Activated CD4-positive, CD25-positive, alpha-beta regulatory T cell treated with anti-CD3 and anti-CD28 coated beads, Interleukin-2, amount 50 U/mL, for 72 hours (primary cell): ENCODE measurements around the gene VPS37C.
"Not testable (repeated sequence)": the region's sequence is repeated elsewhere in the genome, so short reads cannot be mapped to it uniquely, and the experiment has no call there.

Experiments
- DNase-seq: peaks from one replicate; pipeline ENCODE4 v3.0.0; 2021

Gene VPS37C

DNA sequence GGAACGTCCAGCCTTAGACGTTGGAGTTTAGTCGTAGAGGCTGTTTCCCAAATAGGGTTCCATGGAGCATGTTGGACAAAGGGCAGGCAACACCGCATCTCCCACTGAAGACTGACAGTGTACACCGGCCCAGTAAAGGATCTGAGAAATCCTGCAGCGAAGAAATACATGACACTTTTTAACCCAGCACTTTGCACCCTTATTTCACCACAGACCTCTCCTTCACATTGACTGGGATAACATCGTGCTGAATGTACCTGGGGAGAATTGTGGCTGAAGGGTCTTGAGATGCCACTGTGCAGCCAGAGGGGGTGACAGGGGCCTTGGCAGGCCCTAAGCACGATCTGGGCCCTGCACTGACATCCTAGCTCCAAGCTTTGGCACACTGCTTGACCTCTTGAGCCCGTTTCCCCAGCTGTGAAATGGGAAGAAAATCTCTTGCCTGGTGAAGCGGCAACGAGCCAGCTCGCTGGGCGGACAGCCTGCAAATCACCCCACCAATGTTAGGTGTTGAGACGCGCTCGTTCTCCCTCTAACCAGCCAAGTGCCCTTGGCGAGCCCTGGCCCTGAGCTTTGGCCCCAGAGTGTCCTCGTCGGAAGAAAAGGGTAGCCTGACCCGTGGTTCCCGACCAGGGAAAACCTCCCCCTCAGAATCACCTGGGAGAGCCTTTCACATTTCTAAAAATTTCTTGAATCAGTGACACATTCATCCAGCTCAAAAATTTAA, 45.6 kb downstream of the VPS37C start:
- no peak for DNase-seq

DNA sequence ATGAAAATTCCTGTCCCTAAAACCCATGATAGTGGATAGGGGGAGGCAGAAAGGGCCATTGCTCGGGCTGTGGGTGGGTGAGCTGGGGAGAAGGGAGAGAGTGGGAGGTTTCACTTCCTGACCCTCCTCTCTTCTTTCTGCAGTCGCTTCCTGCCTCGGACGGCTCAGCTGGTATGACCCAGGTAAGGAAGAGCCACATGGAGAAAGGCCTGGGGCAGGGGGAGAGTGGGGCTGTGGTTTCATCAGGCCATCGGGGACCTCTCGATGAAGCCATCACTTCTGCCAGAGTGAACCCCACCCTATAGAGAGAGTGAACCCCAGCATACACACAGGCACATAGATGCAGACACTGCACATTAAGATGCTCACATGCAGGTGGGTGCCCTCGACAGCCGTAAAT, 46.3 kb downstream of the VPS37C start:
- DNase-seq, result no peak

GRCh38 chr11:61113201-61113600, 48.0 kb downstream of the VPS37C start:
- DNase-seq, result no peak

DNA sequence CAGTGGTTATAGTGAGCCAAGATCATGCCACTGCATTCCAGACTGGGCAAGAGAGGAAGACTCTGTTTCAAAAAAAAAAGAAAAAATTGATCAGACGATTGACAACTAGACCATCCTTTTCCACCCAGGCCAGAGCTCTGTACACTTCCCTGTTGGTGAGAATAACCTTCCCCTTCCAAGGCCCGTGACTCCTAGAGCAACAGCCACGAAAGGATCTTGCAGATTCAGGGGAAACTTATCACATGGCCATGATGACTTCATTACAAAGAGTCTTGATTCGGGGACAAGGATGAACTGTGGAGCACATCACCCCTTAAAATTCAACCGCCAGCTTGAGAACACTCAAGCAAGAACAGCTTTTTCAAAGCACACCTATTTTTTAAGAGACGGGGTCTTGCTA, 48.7 kb downstream of the VPS37C start:
- DNase-seq, result no peak

DNA sequence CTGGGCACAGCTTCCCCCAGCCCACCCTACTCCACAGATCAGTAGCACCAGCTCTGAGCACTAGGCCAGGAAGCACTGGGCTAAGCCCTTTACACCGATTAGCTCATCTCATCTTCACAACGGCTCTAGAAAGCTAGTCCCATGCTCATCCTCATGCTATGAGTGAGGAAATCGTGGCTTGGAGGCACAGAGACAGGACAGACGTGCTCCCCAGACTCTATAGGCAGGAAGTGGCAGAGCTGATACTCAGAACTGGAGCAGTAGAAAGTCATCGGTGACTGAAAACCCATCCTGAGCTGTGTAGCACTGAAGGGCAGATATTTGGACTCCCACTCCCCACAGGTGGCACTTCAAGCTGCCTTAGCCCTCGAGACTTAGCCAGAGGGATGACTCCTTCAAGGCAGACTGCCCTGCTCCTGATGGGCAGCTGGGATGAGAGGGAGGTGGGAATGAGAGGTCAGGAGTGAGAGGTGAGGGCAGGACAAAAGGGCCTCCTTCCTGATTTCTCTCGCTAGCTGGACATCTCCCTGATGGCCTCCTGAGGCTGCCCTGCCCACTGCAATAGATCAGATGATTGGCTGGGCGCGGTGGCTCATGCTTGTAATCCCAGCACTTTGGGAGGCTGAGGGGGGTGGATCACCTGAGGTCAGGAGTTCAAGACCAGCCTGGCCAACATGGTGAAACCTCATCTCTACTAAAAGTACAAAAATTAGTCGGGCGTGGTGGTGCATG, 49.3 kb downstream of the VPS37C start:
- no peak for DNase-seq

DNA sequence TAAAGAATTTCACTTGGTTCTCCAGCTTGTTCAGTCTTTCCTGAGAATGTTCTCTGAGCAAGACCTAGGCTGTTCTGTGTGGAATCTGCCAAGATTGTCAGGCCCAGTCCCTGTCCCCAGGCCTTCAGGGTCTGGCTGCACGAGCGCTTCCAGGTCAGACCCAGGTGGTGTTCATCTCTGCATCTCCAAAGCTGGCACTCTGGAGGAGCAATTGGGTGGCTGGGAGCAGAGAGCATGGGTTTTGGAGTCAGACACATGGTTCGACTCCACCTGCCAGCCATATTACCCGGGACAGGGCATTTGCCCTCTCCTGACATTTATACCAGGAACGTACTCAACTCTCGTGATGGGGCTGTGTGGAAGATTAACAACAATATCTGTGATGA, 50.2 kb downstream of the VPS37C start:
- DNase-seq, result no peak

GRCh38 chr11:61110255-61111049, 50.8 kb downstream of the VPS37C start:
- DNase-seq, result no peak

GRCh38 chr11:61109671-61110070, 51.6 kb downstream of the VPS37C start:
- DNase-seq, result no peak

GRCh38 chr11:61108847-61109585, 52.2 kb downstream of the VPS37C start:
- no peak for DNase-seq

- DNase-seq, result no peak
Measured at GRCh38 chr11:61107888-61108287, 53.3 kb downstream of the VPS37C start.

DNA sequence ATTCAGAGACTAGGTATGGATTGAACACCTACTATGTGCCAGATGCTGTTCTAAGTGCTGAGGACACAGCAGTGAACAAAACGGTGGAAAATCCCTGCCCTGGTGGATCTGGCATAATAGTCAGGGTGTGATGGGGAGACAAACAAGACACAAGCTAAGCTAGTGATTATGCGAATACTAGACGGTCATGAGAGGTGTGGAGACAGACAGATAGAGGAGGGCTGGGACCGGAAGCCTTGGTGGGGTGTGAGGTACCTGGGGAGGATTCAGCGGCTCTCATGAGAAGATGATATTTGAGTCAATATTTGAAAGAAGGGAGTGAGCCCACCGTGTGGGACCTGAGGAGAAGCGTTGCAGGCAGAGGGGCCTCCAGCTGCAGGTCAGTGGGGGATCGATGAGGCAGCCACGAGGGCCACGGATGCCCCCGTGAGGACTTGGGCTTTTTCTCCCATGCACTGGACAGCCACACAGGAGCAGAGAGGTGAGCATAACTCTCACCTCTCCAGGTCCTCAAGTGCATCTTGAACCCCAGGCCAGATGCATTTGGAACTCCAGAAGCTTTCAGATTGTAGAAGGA, 54.2 kb downstream of the VPS37C start:
- no peak for DNase-seq

DNA sequence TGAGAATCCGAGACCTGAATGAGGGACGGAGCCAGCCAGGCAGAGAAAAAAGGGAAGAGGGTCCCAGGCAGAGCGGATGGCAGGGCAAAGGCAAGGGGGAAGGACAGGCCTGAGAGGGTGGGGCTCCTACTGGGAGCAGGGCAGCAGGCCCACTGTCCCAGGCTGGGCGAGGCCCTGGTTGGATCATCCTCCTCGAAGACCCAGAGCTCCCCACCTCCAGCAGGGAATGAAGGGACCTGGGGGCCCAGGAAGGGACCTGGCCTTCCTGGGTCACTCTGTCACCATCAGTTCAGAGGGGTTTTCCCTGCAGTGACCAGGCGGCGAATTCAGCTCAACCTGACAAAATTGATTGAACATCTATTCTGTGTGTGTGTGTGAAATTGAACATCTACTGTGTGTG, 54.9 kb downstream of the VPS37C start:
- DNase-seq, result no peak

DNA sequence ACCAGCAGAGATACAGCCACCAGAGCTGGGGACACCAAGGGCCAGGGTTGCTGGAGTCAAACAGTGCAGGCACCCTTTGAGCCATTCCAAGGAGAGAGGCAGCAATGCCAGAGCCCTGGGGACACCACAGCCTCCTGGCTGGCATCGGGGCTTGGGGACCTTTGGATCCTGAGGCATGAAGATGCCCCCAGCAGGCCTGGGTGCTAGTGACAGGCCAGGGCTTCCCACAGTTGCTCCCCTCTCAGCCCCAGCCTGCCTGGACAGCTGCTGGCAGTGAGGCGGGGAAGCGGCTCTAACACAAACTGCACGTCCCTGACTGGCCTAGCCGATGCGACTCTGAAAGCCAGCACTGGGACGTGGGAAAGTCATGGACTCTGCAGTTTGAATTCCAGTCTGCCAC, 56.3 kb downstream of the VPS37C start:
- DNase-seq, result no peak

DNA sequence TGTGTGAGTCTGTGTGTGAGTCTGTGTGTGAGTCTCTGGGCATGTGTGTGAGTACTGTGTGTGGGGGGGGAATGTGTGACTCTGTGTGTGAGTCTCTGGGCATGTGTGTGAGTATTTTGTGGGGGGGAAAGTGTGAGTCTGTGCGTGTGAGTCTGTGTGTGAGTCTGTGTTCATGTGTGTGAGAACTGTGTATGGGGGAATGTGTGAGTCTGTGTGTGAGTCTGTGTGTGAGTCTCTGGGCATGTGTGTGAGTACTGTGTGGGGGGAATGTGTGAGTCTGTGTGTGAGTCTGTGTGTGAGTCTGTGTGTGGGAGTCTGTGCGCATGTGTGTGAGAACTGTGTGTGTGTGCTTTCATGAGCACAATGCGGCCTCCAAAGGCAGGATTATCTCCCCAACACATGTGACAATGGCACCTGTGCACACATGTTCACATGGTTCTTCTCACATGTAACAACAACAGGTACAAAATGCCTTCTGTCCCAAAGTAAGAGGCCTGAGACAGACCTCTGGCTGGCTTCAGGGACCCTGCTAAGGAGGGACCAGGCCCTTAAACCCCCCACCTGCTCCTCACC, 57.3 kb downstream of the VPS37C start:
- DNase-seq, result no peak

DNA sequence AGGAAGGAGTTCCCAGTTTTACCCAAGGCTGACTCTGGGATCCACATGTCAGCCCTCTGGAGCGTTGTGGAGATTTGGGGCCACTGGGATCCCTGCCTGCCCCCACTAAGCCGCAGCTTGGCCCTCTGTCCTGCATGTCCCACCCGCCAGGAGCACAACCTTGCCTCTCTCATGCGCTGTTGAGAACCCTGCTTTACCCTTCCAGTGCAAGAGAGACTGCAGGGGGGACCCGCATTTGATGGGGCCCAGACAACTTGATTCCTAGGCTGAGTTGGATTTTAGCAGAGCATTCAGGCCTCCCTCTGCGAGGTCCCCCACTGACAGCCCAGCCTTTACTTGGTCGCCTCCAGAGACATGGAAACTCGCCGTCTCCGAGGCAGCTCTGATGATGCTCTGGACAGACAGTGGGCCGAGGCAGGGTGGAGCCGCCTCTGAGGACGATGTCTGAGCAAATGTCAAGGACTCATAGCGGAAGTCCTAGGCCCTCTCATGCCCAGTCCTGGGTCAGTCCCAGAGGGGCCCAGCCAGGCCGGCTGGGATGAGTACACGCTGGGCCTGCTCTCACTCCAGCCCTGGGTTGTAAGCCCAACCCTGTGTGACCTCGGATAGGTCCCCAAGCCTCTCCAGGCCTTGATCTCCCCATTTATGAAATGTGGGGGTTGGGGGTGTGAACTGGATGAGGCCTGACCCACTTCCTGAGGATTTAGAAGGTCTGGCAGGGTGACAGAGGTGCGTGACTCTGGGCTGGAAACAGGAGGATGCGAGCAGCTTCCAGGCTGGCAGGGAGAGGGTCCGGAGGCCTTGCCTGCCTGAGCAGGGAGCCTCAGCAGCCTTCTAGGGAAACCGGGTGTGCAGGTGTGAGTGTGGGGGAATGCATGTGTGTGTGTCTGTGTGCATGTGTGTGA, 58.3 kb downstream of the VPS37C start:
- peak; percentile 58 for DNase-seq

- no peak for DNase-seq
Measured at GRCh38 chr11:61098778-61099177, 62.4 kb downstream of the VPS37C start.

- DNase-seq, result not testable (repeated sequence)
Measured at GRCh38 chr11:61098261-61098660, 63.0 kb downstream of the VPS37C start.

GRCh38 chr11:61095021-61095420, 66.2 kb downstream of the VPS37C start:
- no peak for DNase-seq

DNA sequence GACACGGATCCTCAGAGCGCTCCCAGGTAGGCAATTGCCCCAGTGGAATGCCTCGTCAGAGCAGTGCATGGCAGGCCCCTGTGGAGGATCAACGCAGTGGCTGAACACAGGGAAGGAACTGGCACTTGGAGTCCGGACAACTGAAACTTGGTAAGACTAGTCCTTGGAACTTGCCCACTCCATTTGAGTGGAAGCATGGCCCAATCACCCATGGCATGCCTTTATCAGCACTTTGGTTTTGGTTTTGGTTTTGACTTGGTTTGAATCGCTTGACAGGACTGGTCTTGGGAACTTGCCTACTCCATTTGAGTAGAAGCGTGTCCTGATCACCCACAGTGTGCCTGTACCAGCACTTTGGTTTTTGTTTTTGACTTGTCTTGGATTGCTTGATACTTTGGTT, 67.1 kb downstream of the VPS37C start:
- DNase-seq, result not testable (repeated sequence)

DNA sequence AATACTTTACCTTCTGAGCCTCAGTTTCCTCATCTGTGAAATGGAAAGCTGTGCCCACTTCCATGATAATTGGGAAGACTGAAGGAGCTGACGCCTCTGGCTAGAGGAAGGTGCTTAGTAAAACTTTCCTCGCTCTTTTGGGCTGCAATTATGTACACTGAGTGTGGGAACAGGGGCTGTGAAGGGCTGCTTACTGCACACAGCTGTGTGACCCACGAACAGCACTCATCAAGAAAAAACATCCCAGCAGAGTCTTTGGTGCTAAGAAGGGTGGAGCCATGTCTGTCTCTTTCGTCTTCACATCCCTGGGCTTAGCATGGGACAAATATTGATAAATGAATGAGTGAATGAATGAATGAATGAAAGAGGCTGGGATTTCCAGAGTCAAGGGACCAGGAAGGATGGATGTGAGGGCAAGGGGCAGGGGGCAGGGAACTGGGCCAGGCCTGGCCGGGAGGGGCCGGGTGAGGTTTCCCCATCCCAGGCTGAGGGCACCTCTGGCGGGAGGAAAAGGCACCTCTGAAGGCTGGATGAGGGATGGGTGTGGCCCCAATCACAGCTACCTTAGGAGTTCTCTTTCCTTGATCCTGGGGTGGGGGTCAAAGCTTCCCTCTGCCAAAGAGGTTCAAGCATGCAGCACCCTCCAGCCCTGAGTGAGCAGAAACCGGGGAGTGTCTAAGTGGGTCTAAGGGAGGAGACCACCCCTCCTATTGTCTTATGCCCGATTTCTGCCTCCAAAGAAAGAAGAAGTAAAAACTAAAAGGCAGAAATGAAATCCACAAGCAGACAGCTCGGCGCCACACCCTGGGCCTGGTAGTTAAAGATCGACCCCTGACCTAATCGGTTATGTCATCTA, 68.1 kb downstream of the VPS37C start:
- DNase-seq, result no peak
